ENCODE results near the gene FAM124B.

DNA sequence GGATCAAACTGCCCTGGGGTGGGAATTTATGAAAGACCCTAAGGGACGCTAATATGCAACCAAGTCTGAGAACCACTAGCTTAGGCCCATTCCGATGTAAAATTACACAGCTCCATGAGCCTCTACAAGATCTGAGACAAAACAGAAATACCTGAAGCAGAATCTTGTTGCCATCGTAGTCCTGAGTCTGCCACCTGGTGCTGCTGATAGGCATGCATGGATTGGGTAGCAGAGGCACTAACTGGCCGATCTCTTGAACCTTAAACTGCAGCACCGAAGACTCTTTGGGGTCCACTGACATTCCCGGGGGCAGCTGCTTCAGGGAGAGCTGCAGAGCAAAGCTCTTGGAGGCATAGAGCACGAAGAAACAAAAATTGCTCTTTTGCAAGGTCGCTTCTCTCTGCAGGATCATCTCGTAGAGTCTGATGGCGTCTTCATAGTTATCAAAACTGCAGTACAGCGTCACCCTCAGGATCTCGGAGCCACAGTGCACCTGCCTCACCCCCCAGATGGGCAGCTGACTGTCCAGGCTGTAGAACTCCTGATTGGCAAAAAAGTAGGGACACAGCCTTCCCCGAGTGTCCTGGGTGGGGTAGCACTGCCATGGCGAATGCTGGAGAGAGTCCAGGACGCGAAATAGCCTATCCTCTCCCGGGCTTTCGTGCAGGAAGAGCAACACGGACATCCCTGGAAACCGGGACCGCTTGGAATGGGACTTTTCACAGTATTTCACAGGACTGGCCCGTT, 848 bp downstream of the FAM124B start:
- TF ChIP-seq, protein P1, sequence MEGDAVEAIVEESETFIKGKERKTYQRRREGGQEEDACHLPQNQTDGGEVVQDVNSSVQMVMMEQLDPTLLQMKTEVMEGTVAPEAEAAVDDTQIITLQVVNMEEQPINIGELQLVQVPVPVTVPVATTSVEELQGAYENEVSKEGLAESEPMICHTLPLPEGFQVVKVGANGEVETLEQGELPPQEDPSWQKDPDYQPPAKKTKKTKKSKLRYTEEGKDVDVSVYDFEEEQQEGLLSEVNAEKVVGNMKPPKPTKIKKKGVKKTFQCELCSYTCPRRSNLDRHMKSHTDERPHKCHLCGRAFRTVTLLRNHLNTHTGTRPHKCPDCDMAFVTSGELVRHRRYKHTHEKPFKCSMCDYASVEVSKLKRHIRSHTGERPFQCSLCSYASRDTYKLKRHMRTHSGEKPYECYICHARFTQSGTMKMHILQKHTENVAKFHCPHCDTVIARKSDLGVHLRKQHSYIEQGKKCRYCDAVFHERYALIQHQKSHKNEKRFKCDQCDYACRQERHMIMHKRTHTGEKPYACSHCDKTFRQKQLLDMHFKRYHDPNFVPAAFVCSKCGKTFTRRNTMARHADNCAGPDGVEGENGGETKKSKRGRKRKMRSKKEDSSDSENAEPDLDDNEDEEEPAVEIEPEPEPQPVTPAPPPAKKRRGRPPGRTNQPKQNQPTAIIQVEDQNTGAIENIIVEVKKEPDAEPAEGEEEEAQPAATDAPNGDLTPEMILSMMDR (IDR thresholded peaks at IDR 0.05): no peak
- TF ChIP-seq POLR2AphosphoS5 (IDR thresholded peaks at IDR 0.05) (no peak), POLR2A (IDR thresholded peaks at IDR 0.05) (no peak), EP300 (IDR thresholded peaks at IDR 0.05) (no peak)
